Upper lobe of left lung (tissue), 6 donors: ENCODE data around the gene OCEL1. TPM values are rescaled to one million over a fixed set of nuclear protein-coding genes. Genes with fewer than 3 reads are reported as not detected.

Experiments
- ATAC-seq, 2 donors: fragments of 200-7000 bp; cut with Tn5 transposase; one replicate each; pipeline ENCODE4 v1.9.1; 2022; ENCODE audit warnings: mild to moderate bottlenecking in 2 of 2, moderate library complexity in 2 of 2; ENCODE audit not compliant: low FRiP score in 2 of 2
- DNase-seq, 2 donors: peaks; one replicate each; pipeline ENCODE4 v3.0.0-alpha.2; 2019 to 2020
- H3K27ac ChIP-seq, 4 donors: fragments of 200-600 bp; sonication (generic); one replicate each; pipeline ENCODE4 v1.5.1; 2016 to 2019
- H3K27me3 ChIP-seq, 4 donors: fragments of 200-600 bp; sonication (generic); one replicate each; pipeline ENCODE4 v1.5.1; 2017 to 2019
- H3K36me3 ChIP-seq, 4 donors: fragments of 200-600 bp; sonication (generic); one replicate each; pipeline ENCODE4 v1.5.1; 2016 to 2019
- H3K4me1 ChIP-seq, 4 donors: fragments of 200-600 bp; sonication (generic); one replicate each; pipeline ENCODE4 v1.5.1; 2018 to 2019
- H3K4me3 ChIP-seq, 4 donors: fragments of 200-600 bp; sonication (generic); one replicate each; pipeline ENCODE4 v1.5.1; 2017 to 2019; ENCODE audit warnings: mild to moderate bottlenecking in 2 of 4, moderate library complexity in 1 of 4
- H3K9me3 ChIP-seq, 4 donors: fragments of 200-600 bp; sonication (generic); one replicate each; pipeline ENCODE4 v1.5.1; 2018 to 2019
- CTCF ChIP-seq, 6 experiments: fragments of 450-650 bp in 4 of 6; fragments of 200-600 bp in 2 of 6; sonication (generic) in 2 of 6; IDR thresholded peaks; one replicate each; pipeline ENCODE4 v1.5.1; 2016 to 2019; ENCODE audit warnings: antibody characterized with exemption in 6 of 6
- EP300 ChIP-seq, 4 donors: sonication (generic); formaldehyde crosslinking; IDR thresholded peaks; one replicate each; pipeline ENCODE4 v1.5.1; 2017; ENCODE audit warnings: antibody characterized with exemption in 4 of 4, control low read depth in 2 of 4
- POLR2A ChIP-seq, 4 donors: fragments of 450-650 bp; IDR thresholded peaks; one replicate each; pipeline ENCODE4 v1.5.1; 2016 to 2017; ENCODE audit warnings: antibody characterized with exemption in 4 of 4, mild to moderate bottlenecking in 2 of 4
- POLR2AphosphoS5 ChIP-seq, 2 donors: sonication (generic); formaldehyde crosslinking; IDR thresholded peaks; one replicate each; pipeline ENCODE4 v1.5.1; 2017; ENCODE audit warnings: antibody characterized with exemption in 2 of 2
- WGBS, 2 donors: methylation state at CpG; one replicate each; pipeline ENCODE4 v1.1.5; 2017 to 2018; 5-methylcytosine and 5-hydroxymethylcytosine counted together
- total RNA-seq, 6 donors: library from RNA; depleted of rRNA in 4 of 6; stranded (reverse); fragments of >200 nt in 4 of 6; gene quantifications; one replicate each; pipeline versions ENCODE4 v1.1.0 to v1.2.1, GENCODE V29; 2016 to 2021
- donor health status: DM: no; HTN: no; CAD: no; lungs with moderate emphysema.
- donor health status: DM: no; HTN: yes; CAD: no; lungs with severe emphysema.

Gene OCEL1
- total RNA-seq, 6 donors from 2014 or later: 12.3 to 37.7 (median 25.8) TPM

- Histone ChIP-seq H3K27me3 (no peaks in the 10 kb centered on the region), H3K36me3 (peaks cover 0 to 19% (median 4%) of the 10 kb centered on the region in 4 donors), H3K4me3 (no peak overlapping the region), H3K27ac (peak overlapping the region in 3 of 4 donors; percentile 23 to 90 (median 55)), H3K4me1 (peaks cover 16 to 32% (median 26%) of the 10 kb centered on the region in 4 donors), H3K9me3 (no peaks in the 10 kb centered on the region)
- DNase-seq (peak in 1 of 2 donors; percentile 75), ATAC-seq (no peak)
- 73 to 76% methylated on average over 6 to 17 of the region's 21 CpGs for WGBS, 2 donors
- TF ChIP-seq POLR2A (IDR thresholded peaks at IDR 0.05) (no peak), CTCF (IDR thresholded peaks at IDR 0.05) (no peak)
These were observed 22.2 kb downstream of the OCEL1 start for GRCh38 chr19:17248011-17248776.

- H3K4me1 ChIP-seq: peaks cover 11 to 24% (median 15%) of the 10 kb centered on the region in 4 donors
- H3K27me3 ChIP-seq: no peaks in the 10 kb centered on the region
- no peaks in the 10 kb centered on the region for H3K9me3 ChIP-seq
- 75 to 78% methylated on average over 4 to 15 of the region's 15 CpGs for whole genome bisulfite sequencing, 2 donors
- DNase-seq (no peak), ATAC-seq (no peak)
- H3K4me3 ChIP-seq: no peak overlapping the region
- peaks cover 0 to 28% (median 6%) of the 10 kb centered on the region in 4 donors for H3K36me3 ChIP-seq
- no peak for TF ChIP-seq POLR2A (IDR thresholded peaks at IDR 0.05)
- TF ChIP-seq CTCF (IDR thresholded peaks at IDR 0.05): no peak
- no peak for TF ChIP-seq POLR2AphosphoS5 (IDR thresholded peaks at IDR 0.05)
- no peak for TF ChIP-seq EP300 (IDR thresholded peaks at IDR 0.05)
- peak overlapping the region in 1 of 4 donors; percentile 15 for H3K27ac ChIP-seq
These were observed 24.0 kb downstream of the OCEL1 start for GRCh38 chr19:17249887-17250548.

- ATAC-seq (no peak), DNase-seq (no peak)
- Histone ChIP-seq H3K9me3 (no peaks in the 10 kb centered on the region), H3K27ac (peak overlapping the region in 1 of 4 donors; percentile 8), H3K4me1 (peaks cover 0 to 5% (median 0%) of the 10 kb centered on the region in 4 donors), H3K27me3 (no peaks in the 10 kb centered on the region), H3K4me3 (no peak overlapping the region), H3K36me3 (peaks cover 0 to 49% (median 15%) of the 10 kb centered on the region in 4 donors)
- no peak for TF ChIP-seq POLR2AphosphoS5 (IDR thresholded peaks at IDR 0.05)
- TF ChIP-seq EP300 (IDR thresholded peaks at IDR 0.05): no peak
- no peak for TF ChIP-seq CTCF (IDR thresholded peaks at IDR 0.05)
- TF ChIP-seq POLR2A (IDR thresholded peaks at IDR 0.05): no peak
- WGBS, 2 donors: 72 to 77% methylated on average over 10 of the region's 10 CpGs
These were observed 28.6 kb downstream of the OCEL1 start for GRCh38 chr19:17254636-17255035.

- peak; percentile 14 to 88 for ATAC-seq
These were observed 29.2 kb downstream of the OCEL1 start for GRCh38 chr19:17255150-17255621.

GRCh38 chr19:17256130-17256529 is 30.1 kb downstream of the OCEL1 start:
- TF ChIP-seq POLR2A (IDR thresholded peaks at IDR 0.05) (no peak), CTCF (IDR thresholded peaks at IDR 0.05) (no peak), EP300 (IDR thresholded peaks at IDR 0.05) (no peak), POLR2AphosphoS5 (IDR thresholded peaks at IDR 0.05) (no peak)
- WGBS, 2 donors: 77 to 81% methylated on average over 3 of the region's 3 CpGs
- Histone ChIP-seq H3K36me3 (peaks cover 0 to 45% (median 15%) of the 10 kb centered on the region in 4 donors), H3K27ac (no peak overlapping the region), H3K27me3 (no peaks in the 10 kb centered on the region), H3K9me3 (no peaks in the 10 kb centered on the region), H3K4me1 (peaks cover 0 to 11% (median 4%) of the 10 kb centered on the region in 4 donors), H3K4me3 (no peak overlapping the region)
- DNase-seq: no peak
- no peak for ATAC-seq

More at GRCh38 chr19:17255150-17255621, 29.2 kb downstream of the OCEL1 start:
- WGBS, 2 donors: 62 to 76% methylated on average over 16 to 18 of the region's 18 CpGs
- Histone ChIP-seq H3K4me1 (peaks cover 0 to 5% (median 0%) of the 10 kb centered on the region in 4 donors), H3K27me3 (no peaks in the 10 kb centered on the region), H3K4me3 (no peak overlapping the region), H3K9me3 (no peaks in the 10 kb centered on the region), H3K36me3 (peaks cover 0 to 48% (median 15%) of the 10 kb centered on the region in 4 donors), H3K27ac (peak overlapping the region in 3 of 4 donors; percentile 8 to 85 (median 63))
- DNase-seq: peak; percentile 76 to 77
- TF ChIP-seq POLR2A (IDR thresholded peaks at IDR 0.05) (peak in 1 of 4 donors; percentile 20), POLR2AphosphoS5 (IDR thresholded peaks at IDR 0.05) (no peak)
